Left colon (tissue), 2 donors: ENCODE measurements around the gene OR52B2. TPM values are rescaled to one million over a fixed set of nuclear protein-coding genes. Genes with fewer than 3 reads are reported as not detected.
"Not testable (repeated sequence)": the region's sequence is repeated elsewhere in the genome, so short reads cannot be mapped to it uniquely, and the experiment has no call there.

ENCODE experiments used
- ATAC-seq: fragments of 200-7000 bp; cut with Tn5 transposase; one replicate; pipeline ENCODE4 v1.9.1; 2020; ENCODE audit warnings: mild to moderate bottlenecking, moderate library complexity
- DNase-seq, 2 donors: peaks; one replicate each; pipeline ENCODE4 v3.0.0-alpha.2; 2020
- intact Hi-C, 2 donors: fragments of 100-400 bp; cut with DNase I in 1 of 2; cut with micrococcal nuclease in 1 of 2; formaldehyde crosslinking; loops; one replicate each; pipeline versions ENCODE4 v1.11.2 to v1.14.0; 2022; cut with DNase I, micrococcal nuclease
- total RNA-seq, 2 donors: library from RNA; stranded (reverse); fragmentation: NEBNext Ultra II Directional; extraction: Animal tissue kit (Norgen Biotek cat#: 25700); gene quantifications; one replicate each; pipeline ENCODE4 v1.2.1, GENCODE V29; 2021
- donor health status: DM: no; HTN: no; CAD: no.
- donor health status: DM: yes; HTN: yes; CAD: no.

Gene OR52B2
- total RNA-seq, 2 donors from 2014 or later = not detected

GRCh38 chr11:6175440-6175839 is 5.3 kb upstream of the OR52B2 start:
- no peak for ATAC-seq
- no peak for DNase-seq
- intact Hi-C loops = no loop called here

- intact Hi-C loops = no loop called here
- no peak for ATAC-seq
- no peak for DNase-seq
Observed at GRCh38 chr11:6156628-6157359, 13.3 kb downstream of the OR52B2 start.

GRCh38 chr11:6152126-6152525 is 18.0 kb downstream of the OR52B2 start:
- ATAC-seq = no peak
- no peak for DNase-seq
- intact Hi-C loops = no loop called here

GRCh38 chr11:6151117-6151516 is 19.0 kb downstream of the OR52B2 start:
- no peak for ATAC-seq
- DNase-seq = no peak
- intact Hi-C loops = no loop called here

- ATAC-seq, intact Hi-C loops, DNase-seq: not testable (repeated sequence)
Observed at GRCh38 chr11:6143737-6144136, 26.4 kb downstream of the OR52B2 start.

GRCh38 chr11:6142936-6143335 is 27.2 kb downstream of the OR52B2 start:
- ATAC-seq = no peak
- intact Hi-C loops = no loop called here
- no peak for DNase-seq

- DNase-seq, intact Hi-C loops, ATAC-seq: not testable (repeated sequence)
Observed at GRCh38 chr11:6135936-6136335, 34.2 kb downstream of the OR52B2 start.

GRCh38 chr11:6132431-6132830 is 37.7 kb downstream of the OR52B2 start:
- no peak for DNase-seq
- intact Hi-C loops = no loop called here
- no peak for ATAC-seq

- intact Hi-C loops = no loop called here
- ATAC-seq (no peak), DNase-seq (no peak)
Observed at GRCh38 chr11:6129635-6130034, 40.5 kb downstream of the OR52B2 start.

- ATAC-seq (no peak), DNase-seq (no peak)
- intact Hi-C loops = no loop called here
Observed at GRCh38 chr11:6129011-6129410, 41.1 kb downstream of the OR52B2 start.

- intact Hi-C loops = no loop called here
- ATAC-seq (no peak), DNase-seq (no peak)
Observed at GRCh38 chr11:6127881-6128280, 42.2 kb downstream of the OR52B2 start.

- intact Hi-C loops = no loop called here
- ATAC-seq = no peak
- no peak for DNase-seq
Observed at GRCh38 chr11:6124245-6124644, 45.9 kb downstream of the OR52B2 start.

Other genes with a start within 250 kb of the OR52B2 start
- gene OR56A3, start 228.1 kb downstream of the OR52B2 start, total RNA-seq = not detected
- gene OR56A5, start 201.8 kb downstream of the OR52B2 start, total RNA-seq = not detected
- gene OR52L1, start 183.3 kb downstream of the OR52B2 start, total RNA-seq = not detected
- under 1 TPM in 1 of 2 donors, not detected in 1; 0.12 TPM for gene OR56A4, start 163.4 kb downstream of the OR52B2 start, total RNA-seq
- under 1 TPM in 1 of 2 donors, not detected in 1; 0.03 TPM for gene OR56A1, start 139.6 kb downstream of the OR52B2 start, total RNA-seq
- not detected for gene OR56B4, start 62.6 kb downstream of the OR52B2 start, total RNA-seq
- not detected for gene OR52W1, start 28.9 kb upstream of the OR52B2 start, total RNA-seq
- not detected for gene C11orf42, start 35.2 kb upstream of the OR52B2 start, total RNA-seq
- gene FHIP1B, start 64.3 kb upstream of the OR52B2 start, total RNA-seq = 100 to 1,000 TPM in 1 of 2 donors, 10 to 100 TPM in 1; 93.2 to 103 TPM
- gene CNGA4, start 68.8 kb upstream of the OR52B2 start, total RNA-seq = under 1 TPM in 1 of 2 donors, not detected in 1; 0.14 TPM
- not detected for gene CCKBR, start 89.5 kb upstream of the OR52B2 start, total RNA-seq
- gene CAVIN3, start 150.2 kb upstream of the OR52B2 start, total RNA-seq = 10 to 100 TPM in 1 of 2 donors, 1 to 10 TPM in 1; 4.6 to 22.4 TPM
- gene SMPD1, start 220.1 kb upstream of the OR52B2 start, total RNA-seq = 100 to 1,000 TPM in 1 of 2 donors, 10 to 100 TPM in 1; 50.8 to 136 TPM
- 10 to 100 TPM in 1 of 2 donors, 1 to 10 TPM in 1; 5.2 to 11.2 TPM for gene APBB1, start 248.8 kb upstream of the OR52B2 start, total RNA-seq